Pancreas (tissue), 10 donors: ENCODE results near the gene MEOX2. TPM values are rescaled to one million over a fixed set of nuclear protein-coding genes. Genes with fewer than 3 reads are reported as not detected.

Experiments
- ATAC-seq, 4 donors: fragments of 200-7000 bp; cut with Tn5 transposase; one replicate each; pipeline versions ENCODE4 v1.8.0 to v1.9.1; 2020; ENCODE audit warnings: mild to moderate bottlenecking in 4 of 4, moderate library complexity in 4 of 4
- DNase-seq, 6 donors: peaks; one replicate each; pipeline ENCODE4 v3.0.0-alpha.2; 2020
- FAIRE-seq: peaks from 2 replicates; lab custom pipeline; 2012; peaks lifted over from hg19 to GRCh38; lab: Jason Lieb, UNC
- H3K27ac ChIP-seq, 4 donors: fragments of 200-600 bp; sonication (generic); 1 replicate in 3 of 4; 2 replicates in 1 of 4; pipeline versions ENCODE4 v1.5.0 to v1.8.0; 2020
- H3K27me3 ChIP-seq, 4 donors: fragments of 200-600 bp; one replicate each; pipeline ENCODE4 v1.8.0; 2021
- H3K36me3 ChIP-seq, 3 donors: fragments of 200-600 bp; sonication (generic) in 1 of 3; one replicate each; pipeline versions ENCODE4 v1.5.0 to v1.8.0; 2020 to 2021
- H3K4me1 ChIP-seq, 3 donors: fragments of 200-600 bp; one replicate each; pipeline ENCODE4 v1.8.0; 2021
- H3K4me3 ChIP-seq, 4 donors: fragments of 200-600 bp; sonication (generic) in 2 of 4; one replicate each; pipeline versions ENCODE4 v1.5.0 to v1.8.0; 2020 to 2021
- H3K9me3 ChIP-seq, 4 donors: fragments of 200-600 bp; one replicate each; pipeline ENCODE4 v1.8.0; 2021
- CTCF ChIP-seq, 4 donors: fragments of 200-600 bp; sonication (generic) in 3 of 4; IDR thresholded peaks; one replicate each; pipeline versions ENCODE4 v1.5.0 to v1.8.0; 2021; ENCODE audit warnings: antibody characterized with exemption in 4 of 4
- WGBS, 2 donors: extraction: QIAGEN DNeasy Blood & Tissue Kit; methylation state at CpG; one replicate each; pipeline ENCODE4 v1.1.7; 2013; 5-methylcytosine and 5-hydroxymethylcytosine counted together
- intact Hi-C, 3 donors: fragments of 100-400 bp; cut with DNase I; formaldehyde crosslinking; loops; one replicate each; pipeline versions ENCODE4 v1.11.1 to v1.14.2; 2022
- polyA plus RNA-seq, 2 donors: library from polyadenylated mRNA; stranded (reverse); fragments of 200-250 nt; gene quantifications; one replicate each; pipeline ENCODE4 v1.2.3, GENCODE V29; 2013
- total RNA-seq, 6 donors: library from RNA; stranded (reverse); fragmentation: NEBNext Ultra II Directional in 4 of 6; extraction: Animal tissue kit (Norgen Biotek cat#: 25700) in 4 of 6; gene quantifications; one replicate each; pipeline versions ENCODE4 v1.2.1 to v1.2.4, GENCODE V29; 2021 to 2023
- donor health status: healthy with polysubstance abuse.
- donor health status: DM: no; HTN: no; CAD: no; lungs with moderate emphysema.
- donor health status: DM: no; HTN: no; CAD: no.
- donor health status: control.
- donor health status: control.
- donor health status: Bipolar disorder and iron deficiency.
- donor health status: DM: yes; HTN: yes; CAD: no.
- donor health status: DM: no; HTN: no; CAD: no.
- donor health status: DM: no; HTN: no; CAD: no.
- donor health status: DM: yes; HTN: yes; CAD: no.

MEOX2 gene
- total and polyA plus RNA-seq, 8 donors: 0.24 to 2.9 (median 1.2) TPM

- Histone ChIP-seq H3K27ac (no peak overlapping the region), H3K36me3 (no peaks in the 10 kb centered on the region), H3K4me3 (no peak overlapping the region), H3K27me3 (no peaks in the 10 kb centered on the region), H3K4me1 (no peaks in the 10 kb centered on the region), H3K9me3 (no peaks in the 10 kb centered on the region)
- intact Hi-C loops: no loop called here
- no peak for TF ChIP-seq CTCF (IDR thresholded peaks at IDR 0.05)
- DNase-seq (no peak), FAIRE-seq (no peak), ATAC-seq (no peak)
- WGBS, 2 donors: 62 to 70% methylated on average over 5 of the region's 5 CpGs
Observed at GRCh38 chr7:15667991-15668390, 18.5 kb downstream of the MEOX2 start.

GRCh38 chr7:15662451-15662850 is 24.0 kb downstream of the MEOX2 start:
- no peak for DNase-seq
- no peak for FAIRE-seq

GRCh38 chr7:15658247-15658646 is 28.2 kb downstream of the MEOX2 start:
- H3K4me1 ChIP-seq: no peaks in the 10 kb centered on the region
- 49 to 60% methylated on average over 3 of the region's 3 CpGs for WGBS, 2 donors
- intact Hi-C loops: no loop called here
- FAIRE-seq (no peak), DNase-seq (no peak), ATAC-seq (no peak)
- H3K27me3 ChIP-seq: no peaks in the 10 kb centered on the region
- H3K36me3 ChIP-seq: no peaks in the 10 kb centered on the region
- no peak overlapping the region for H3K4me3 ChIP-seq
- TF ChIP-seq CTCF (IDR thresholded peaks at IDR 0.05): no peak
- H3K27ac ChIP-seq: no peak overlapping the region
- no peaks in the 10 kb centered on the region for H3K9me3 ChIP-seq

More at GRCh38 chr7:15662451-15662850, 24.0 kb downstream of the MEOX2 start:
- no peak overlapping the region for H3K4me3 ChIP-seq
- no peaks in the 10 kb centered on the region for H3K36me3 ChIP-seq
- no peak for ATAC-seq
- H3K27ac ChIP-seq: no peak overlapping the region
- intact Hi-C loops: no loop called here
- H3K27me3 ChIP-seq: no peaks in the 10 kb centered on the region
- WGBS, 2 donors: 46 to 68% methylated on average over 1 of the region's 1 CpG
- TF ChIP-seq CTCF (IDR thresholded peaks at IDR 0.05): no peak
- H3K4me1 ChIP-seq: no peaks in the 10 kb centered on the region
- no peaks in the 10 kb centered on the region for H3K9me3 ChIP-seq

- Histone ChIP-seq H3K4me1 (no peaks in the 10 kb centered on the region), H3K27me3 (no peaks in the 10 kb centered on the region), H3K9me3 (no peaks in the 10 kb centered on the region), H3K36me3 (no peaks in the 10 kb centered on the region), H3K4me3 (no peak overlapping the region), H3K27ac (no peak overlapping the region)
- DNase-seq (no peak), FAIRE-seq (no peak), ATAC-seq (no peak)
- TF ChIP-seq CTCF (IDR thresholded peaks at IDR 0.05): no peak
- intact Hi-C loops: no loop called here
- WGBS, 2 donors: 18 to 20% methylated on average over 2 of the region's 2 CpGs
Observed at GRCh38 chr7:15652776-15653290, 33.6 kb downstream of the MEOX2 start.

- no peaks in the 10 kb centered on the region for H3K4me1 ChIP-seq
- H3K27me3 ChIP-seq: no peaks in the 10 kb centered on the region
- H3K27ac ChIP-seq: no peak overlapping the region
- ATAC-seq (no peak), DNase-seq (no peak), FAIRE-seq (no peak)
- H3K4me3 ChIP-seq: no peak overlapping the region
- TF ChIP-seq CTCF (IDR thresholded peaks at IDR 0.05): no peak
- H3K36me3 ChIP-seq: no peaks in the 10 kb centered on the region
- H3K9me3 ChIP-seq: no peaks in the 10 kb centered on the region
- WGBS, 2 donors: 29 to 32% methylated on average over 1 of the region's 1 CpG
- intact Hi-C loops: no loop called here
Observed at GRCh38 chr7:15651693-15652092, 34.8 kb downstream of the MEOX2 start.
